HG03342 (cell line): ENCODE data around the gene CPT1C.
A peak's percentile ranks its signal among the peaks of the same experiment; 100 is the strongest.

Experiments used
- ATAC-seq: cut with Tn5 transposase; IDR thresholded peaks from one replicate; pipeline ENCODE4 v1.9.1; 2021; ENCODE audit warnings: mild to moderate bottlenecking, moderate library complexity; ENCODE audit not compliant: unreplicated experiment

The CPT1C gene

DNA sequence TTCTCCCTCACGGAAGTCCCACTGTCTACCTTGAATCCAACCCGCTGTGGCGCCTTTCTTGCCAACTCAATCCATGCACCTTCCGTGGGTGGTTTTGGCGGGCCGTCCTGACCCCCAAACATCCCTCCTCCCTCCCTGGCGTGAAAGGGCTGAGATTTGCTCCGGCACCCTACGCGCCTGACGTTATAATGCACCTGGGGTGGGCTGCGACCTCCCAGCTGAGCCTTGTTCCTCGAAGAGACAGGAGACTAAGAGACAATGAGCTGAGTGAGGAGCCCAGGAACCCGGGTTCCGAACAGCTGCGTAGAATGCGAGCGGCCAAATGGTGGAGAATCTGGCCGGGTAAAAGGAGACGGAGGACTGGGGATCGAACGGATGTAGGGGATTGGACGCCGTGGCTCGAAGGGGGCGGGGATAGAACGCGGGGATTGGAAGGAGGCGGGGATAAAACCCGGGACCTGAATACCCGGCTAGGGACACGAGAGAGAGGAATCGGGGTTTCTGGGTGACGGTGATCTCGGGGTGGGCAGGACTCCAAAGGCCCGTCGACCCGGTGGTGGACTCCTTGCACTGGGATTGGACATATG, at the start of gene CPT1C:
Gene CPT1C (plus strand): TSS at position 461 of the 587 bp plus-strand sequence. CDS start 1,137 bp downstream, outside the sequence.
- ATAC-seq = no peak

DNA sequence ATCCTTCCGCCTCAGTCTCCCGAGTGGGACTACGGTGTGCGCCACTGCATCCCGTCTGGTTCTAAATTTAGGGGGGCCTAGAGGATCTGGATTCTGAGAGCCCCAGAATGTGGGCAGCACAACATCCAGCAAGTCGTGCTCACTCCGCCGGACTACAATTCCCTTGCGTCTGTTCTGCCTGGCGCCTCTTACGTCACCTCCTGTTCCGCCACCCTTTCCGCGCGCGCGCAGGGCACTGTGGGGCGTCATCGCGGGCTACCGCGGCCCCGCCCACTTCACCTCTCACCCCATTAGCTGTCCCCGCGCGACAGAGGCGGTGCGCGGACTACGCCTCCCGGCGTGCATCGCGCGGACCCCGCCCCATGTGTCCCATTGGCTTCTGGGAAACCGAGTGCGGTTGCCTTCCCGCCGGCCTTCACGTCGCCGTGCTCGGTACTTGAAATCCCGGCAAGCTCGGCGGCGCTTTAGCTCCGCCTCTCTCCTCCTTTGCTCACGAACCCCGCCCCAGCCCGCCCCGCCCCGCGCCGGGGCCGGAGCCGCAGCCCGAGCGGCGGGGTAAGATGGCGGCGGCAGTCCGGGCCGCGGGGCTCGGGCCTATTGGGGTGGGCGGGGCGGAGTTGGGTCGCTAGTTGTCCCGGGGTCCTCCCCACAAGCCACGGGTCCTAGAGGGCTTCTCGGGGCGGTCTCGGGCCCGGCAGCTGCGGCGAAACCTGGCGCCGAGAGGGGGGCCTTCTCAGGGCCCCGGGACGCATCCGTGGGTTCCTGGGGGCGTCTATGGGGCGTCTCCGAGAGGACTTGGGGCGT, 49.0 kb upstream of the CPT1C start, which contains the start of gene SCAF1:
Gene SCAF1 (plus strand): TSS at position 522 of the 804 bp plus-strand sequence. CDS start 2,818 bp downstream, outside the sequence.
- ATAC-seq = peak; percentile 50

- ATAC-seq = no peak
Measured at GRCh38 chr19:49642492-49643035, 48.4 kb upstream of the CPT1C start.

GRCh38 chr19:49643466-49643865, 47.5 kb upstream of the CPT1C start:
- ATAC-seq = no peak

- no peak for ATAC-seq
Measured at GRCh38 chr19:49645592-49645991, 45.3 kb upstream of the CPT1C start.

DNA sequence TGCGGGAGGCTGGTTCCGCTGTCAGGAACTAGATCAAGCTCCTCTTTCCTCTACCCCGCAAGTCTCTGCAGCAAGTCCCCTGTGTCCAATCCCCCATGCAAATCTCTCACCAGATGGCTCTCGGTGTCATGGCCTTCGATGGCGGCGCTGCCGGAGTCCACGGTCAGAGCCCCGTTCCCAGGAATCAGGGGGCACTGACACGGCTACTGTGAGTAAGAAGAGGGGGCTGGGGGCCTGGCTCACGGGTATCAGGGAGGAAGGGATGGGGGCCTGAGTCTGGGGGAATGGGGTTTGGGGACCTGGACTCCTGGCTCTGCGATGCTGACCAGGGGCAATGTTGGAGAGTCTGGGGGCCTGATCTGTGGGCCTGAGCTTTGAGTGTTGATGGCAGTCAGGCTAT, 44.9 kb upstream of the CPT1C start:
- ATAC-seq = no peak

- no peak for ATAC-seq
Measured at GRCh38 chr19:49646586-49646985, 44.3 kb upstream of the CPT1C start.

GRCh38 chr19:49651029-49651819, 39.7 kb upstream of the CPT1C start:
- no peak for ATAC-seq

DNA sequence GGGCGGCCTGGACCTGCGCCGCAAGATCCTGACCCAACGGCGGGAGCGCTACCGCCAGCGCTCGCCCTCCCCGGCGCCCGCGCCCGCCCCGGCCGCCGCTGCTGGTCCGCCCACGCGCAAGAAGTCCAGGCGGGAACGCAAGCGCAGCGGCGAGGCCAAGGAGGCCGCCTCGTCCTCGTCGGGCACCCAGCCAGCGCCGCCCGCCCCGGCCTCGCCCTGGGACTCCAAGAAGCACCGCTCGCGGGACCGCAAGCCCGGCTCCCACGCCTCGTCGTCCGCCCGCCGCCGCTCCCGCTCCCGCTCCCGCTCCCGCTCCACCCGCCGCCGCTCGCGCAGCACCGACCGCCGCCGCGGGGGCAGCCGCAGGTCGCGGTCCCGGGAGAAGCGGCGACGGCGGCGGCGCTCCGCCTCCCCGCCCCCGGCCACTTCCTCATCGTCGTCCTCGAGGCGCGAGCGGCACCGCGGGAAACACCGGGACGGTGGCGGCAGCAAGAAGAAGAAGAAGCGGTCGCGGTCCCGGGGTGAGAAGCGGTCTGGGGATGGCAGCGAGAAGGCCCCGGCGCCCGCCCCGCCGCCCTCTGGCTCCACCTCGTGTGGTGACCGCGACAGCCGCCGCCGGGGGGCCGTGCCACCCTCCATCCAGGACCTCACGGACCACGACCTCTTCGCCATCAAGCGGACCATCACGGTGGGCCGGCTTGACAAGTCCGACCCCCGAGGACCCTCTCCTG, 38.9 kb upstream of the CPT1C start:
- ATAC-seq = no peak

GRCh38 chr19:49652551-49653465, 38.1 kb upstream of the CPT1C start:
- ATAC-seq = no peak

DNA sequence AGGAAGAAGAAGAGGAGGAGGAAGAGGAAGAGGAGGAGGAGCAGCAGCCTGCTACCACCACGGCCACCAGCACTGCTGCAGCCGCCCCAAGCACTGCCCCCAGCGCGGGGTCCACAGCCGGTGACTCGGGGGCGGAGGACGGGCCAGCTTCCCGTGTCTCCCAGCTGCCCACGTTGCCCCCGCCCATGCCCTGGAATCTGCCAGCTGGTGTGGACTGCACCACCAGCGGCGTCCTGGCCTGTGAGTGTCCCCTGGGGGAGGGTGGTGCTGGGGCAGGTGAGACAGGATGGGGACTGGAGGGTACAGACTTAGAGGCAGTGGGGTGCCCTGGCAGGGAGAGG, 37.5 kb upstream of the CPT1C start:
- no peak for ATAC-seq

GRCh38 chr19:49654581-49654980, 36.3 kb upstream of the CPT1C start:
- ATAC-seq = no peak

GRCh38 chr19:49655570-49656455, 35.1 kb upstream of the CPT1C start:
- no peak for ATAC-seq

DNA sequence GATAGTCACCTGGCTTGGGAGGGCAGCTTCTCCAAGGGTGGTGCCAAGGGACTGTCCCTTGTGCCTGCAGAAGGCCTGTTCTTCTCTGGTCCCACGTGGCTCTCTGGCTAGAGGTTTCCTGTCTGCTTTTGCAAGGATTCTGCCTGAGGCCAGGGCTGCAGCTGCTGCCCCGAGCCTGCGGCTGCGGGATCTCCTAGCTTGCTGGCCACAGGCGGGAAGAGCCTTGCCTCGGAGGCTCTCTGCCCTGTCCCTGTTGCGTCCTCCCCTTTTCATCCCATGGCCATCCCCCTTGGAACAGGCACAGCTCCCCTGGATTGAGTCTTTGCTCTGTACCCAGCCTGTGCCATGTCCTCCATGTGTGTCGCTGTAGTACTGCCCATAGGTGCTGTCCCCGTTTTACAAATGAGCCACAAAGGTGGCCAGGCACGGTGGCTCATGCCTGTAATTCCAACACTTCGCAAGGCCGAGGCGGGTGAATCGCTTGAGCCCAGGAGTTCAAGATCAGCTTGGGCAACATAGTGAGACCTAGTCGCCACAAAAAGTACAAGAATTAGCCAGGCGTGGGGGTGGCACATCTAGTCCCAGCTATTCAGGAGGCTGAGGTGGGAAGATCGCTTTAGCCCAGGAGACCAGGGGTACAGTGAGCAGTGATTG, 34.3 kb upstream of the CPT1C start:
- no peak for ATAC-seq

DNA sequence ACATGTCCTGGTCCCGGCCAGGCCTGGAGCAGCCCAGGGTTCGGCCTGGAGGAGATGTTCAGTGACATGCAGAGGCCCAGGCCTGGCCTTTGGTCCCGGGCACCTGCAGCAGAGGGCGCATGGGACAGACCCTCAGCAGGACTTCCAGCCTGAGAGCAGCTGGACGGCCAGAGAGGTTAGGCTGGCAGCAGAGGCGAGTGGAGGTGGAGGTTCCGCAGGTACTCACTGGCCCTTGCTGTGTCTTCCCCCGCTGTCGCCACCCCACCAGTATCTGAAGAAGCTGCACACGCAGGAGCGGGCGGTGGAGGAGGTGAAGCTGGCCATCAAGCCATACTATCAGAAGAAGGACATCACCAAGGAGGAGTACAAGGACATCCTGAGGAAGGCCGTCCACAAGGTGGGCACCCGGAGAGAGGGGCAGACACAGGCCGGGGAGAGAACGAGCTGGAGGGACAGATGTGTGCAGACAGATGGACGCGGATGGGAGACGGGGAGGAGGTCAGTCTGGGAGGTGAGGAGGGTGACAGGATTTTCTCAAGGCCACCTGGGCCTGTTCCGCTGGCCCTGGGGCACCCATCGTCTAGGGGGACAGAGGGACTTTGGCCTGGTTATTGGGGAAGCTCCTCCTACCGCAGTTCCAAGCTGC, 33.3 kb upstream of the CPT1C start:
- ATAC-seq = no peak

DNA sequence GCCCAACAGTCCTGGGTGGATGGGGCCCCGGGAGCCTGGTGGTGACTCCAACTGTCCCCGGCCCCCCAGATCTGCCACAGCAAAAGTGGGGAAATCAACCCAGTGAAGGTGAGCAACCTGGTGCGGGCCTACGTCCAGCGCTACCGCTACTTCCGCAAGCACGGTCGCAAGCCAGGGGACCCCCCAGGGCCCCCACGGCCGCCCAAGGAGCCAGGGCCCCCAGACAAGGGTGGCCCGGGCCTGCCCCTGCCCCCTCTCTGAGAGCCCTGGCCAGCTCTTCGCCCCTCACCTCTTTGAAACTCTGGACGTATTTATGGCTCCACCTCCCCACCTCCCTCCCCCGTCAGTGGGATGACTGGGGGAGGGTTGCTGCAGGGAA, 32.8 kb upstream of the CPT1C start:
- ATAC-seq = no peak

DNA sequence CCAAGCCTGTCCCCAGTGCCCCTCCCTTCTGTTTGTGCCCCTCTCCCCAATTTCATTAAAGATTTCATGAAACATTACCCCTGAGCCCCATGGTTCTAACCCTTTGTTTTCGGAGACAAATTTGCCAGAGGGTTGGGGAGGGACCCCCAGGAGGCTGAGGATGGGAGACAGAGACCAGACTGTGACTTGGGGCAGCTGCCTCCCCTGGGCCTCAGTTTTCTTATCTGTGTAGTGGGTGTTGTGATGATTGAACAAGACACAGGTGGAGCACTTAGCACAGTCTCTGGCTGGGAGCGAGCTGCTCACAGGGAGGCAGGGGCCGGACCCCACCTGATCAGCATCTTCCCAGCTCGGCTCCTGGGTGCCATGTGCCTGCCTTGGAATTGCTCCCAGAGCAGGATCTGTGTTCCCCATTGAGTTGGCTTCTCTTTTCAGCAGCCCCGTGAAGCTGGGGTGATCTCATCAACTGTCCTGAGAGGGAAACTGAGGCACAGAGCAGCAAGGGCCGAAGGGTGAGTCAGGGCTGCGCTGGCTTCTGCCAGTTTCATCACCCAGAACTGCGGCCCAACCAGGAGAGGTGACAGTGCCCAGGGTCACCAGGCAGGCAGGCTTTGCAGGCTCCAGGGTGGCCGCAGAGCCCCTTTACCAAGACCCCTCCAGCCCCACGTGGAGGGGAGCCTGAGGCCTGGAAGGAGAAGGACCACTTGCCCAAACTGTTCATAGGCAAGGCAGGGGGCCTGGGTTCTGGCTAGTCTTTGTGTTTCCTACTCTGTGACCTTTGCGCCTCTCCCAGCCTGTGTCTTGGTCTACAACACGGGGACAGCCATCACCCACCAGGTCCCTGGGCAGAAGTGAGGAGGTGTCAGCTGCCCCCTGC, 32.1 kb upstream of the CPT1C start:
- no peak for ATAC-seq
